ENCODE data around the gene IL4I1. TPM values are rescaled to one million over a fixed set of nuclear protein-coding genes. Genes with fewer than 3 reads are reported as not detected.

Gene IL4I1
- total and polyA plus RNA-seq, 9 donors = 0.53 to 1.2 (median 1.0) TPM

DNA sequence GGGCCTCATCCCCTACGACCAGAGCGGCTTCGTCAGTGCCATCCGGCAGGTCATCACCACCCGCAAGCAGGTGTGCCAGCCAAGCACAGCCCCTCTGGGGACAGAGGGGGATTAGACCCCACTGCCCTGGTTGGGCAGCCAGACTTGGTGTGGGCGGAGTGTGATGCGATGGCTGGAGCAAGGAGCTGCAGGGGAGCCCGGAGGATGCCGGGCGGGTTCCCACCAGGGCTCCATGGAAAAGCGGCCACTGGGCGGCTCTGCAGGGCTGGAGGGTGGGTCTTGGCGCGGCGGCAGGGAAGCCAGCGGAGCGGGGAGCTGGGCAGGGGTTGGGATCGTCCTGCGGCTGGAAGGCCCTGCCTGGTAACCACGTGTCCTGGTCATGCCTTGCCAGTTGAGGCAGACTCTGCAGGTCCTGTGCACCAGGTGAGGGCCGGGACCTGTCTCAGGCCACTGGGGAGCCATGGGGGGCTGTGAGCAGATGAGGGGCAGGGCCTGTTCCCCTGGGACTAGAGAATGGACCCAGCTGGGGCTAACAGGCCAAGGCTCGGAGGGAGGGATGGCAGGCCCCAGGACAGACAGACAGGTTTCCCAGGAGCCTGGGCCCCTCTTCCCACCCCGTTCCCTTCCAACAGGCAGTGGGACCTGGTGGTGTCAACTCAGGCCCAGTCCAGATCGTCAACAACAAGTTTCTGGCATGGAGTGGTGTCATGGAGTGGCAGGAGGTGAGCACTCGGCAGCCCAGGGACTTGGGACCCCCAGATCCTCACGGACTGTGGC, 39.4 kb downstream of the IL4I1 start:
- peak; percentile 28 for DNase-seq
- peaks cover 34% of the 10 kb centered on the region for H3K4me1 ChIP-seq (ENCODE audit: control insufficient read depth, insufficient read depth, low read length)
- no peaks in the 10 kb centered on the region for H3K27me3 ChIP-seq (ENCODE audit: control insufficient read depth, insufficient read depth, low read length)
- H3K36me3 ChIP-seq (ENCODE audit: control insufficient read depth, insufficient read depth, low read length) = peaks cover 84% of the 10 kb centered on the region
- H3K27ac ChIP-seq (ENCODE audit: low read length) = no peak overlapping the region
- no peak overlapping the region for H3K4me3 ChIP-seq (ENCODE audit: low read length)
- WGBS (ENCODE audit: insufficient coverage) = 86% methylated on average over 19 of the region's 26 CpGs
- no peaks in the 10 kb centered on the region for H3K9me3 ChIP-seq (replicated peaks; ENCODE audit: control insufficient read depth, low read depth, low read length)

DNA sequence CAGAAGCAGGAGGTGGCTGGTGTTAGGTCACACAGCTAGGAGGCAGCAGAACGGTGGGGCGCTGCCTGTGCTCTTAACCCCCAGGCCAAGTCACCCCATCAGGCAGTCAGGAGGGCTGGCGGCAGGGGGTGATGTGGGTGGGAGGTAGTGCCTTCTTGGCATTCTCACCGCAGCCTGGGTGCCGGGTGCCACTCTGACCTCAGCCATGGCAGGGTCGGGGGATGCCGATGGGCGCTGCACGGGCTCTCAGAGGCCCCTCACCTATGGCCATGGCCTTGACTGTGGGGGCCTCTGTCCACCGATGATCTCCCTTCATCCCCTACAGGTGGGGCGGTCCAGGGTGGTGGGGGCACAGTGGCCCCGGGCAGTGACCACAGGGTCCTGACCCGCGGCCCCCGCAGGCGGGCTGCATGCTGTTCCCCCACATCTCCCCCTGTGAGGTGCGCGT, 40.1 kb downstream of the IL4I1 start:
- Histone ChIP-seq H3K27ac (ENCODE audit: low read length) (no peak overlapping the region), H3K9me3 (replicated peaks; ENCODE audit: control insufficient read depth, low read depth, low read length) (no peaks in the 10 kb centered on the region), H3K4me1 (ENCODE audit: control insufficient read depth, insufficient read depth, low read length) (peaks cover 40% of the 10 kb centered on the region), H3K36me3 (ENCODE audit: control insufficient read depth, insufficient read depth, low read length) (peaks cover 79% of the 10 kb centered on the region), H3K27me3 (ENCODE audit: control insufficient read depth, insufficient read depth, low read length) (no peaks in the 10 kb centered on the region), H3K4me3 (ENCODE audit: low read length) (no peak overlapping the region)
- WGBS (ENCODE audit: insufficient coverage) = 83% methylated on average over 12 of the region's 18 CpGs
- DNase-seq = no peak

DNA sequence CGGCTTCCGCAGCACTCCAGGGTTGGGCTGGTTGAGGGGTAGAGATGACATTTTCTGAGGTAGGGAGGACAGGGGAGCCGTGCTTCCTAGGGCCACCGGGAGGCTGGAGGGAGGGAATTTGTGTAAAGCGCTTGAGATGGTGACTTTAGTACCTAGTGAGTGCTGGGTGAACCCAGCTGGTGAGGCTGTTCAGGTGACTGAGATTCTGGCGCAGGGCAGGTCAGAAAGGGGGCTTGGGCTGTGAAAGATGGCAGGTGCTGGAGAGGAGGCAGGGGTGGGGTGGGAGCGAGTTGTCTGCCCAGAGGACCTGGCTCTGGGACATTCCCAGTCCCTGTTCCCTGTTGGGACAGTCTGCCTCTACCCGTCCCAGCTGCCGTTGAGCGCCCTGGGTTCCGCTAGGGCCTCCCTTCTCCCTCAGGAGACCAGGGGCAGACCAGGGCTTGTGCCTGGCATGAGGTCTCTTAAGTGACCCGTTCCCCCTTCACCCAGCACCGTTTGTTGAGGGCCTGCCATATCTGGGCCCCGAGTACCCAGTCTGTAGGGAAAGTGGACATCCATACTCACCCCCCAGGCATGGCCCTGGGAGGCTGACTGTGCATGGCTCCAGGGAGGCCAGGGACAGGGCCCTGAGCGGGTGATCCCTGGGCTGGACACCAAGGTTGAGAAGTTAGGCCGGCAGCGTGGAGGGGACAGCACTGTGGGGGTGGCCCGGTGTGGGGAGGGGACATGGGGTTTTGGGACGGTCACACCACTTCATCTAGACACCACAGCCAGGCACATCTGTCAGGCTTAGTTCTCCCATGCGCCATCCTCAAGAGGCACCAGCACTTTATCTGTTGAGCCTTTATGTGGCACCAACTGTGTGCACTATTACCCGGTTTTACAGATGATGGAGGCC, 40.8 kb downstream of the IL4I1 start:
- H3K27me3 ChIP-seq (ENCODE audit: control insufficient read depth, insufficient read depth, low read length) = no peaks in the 10 kb centered on the region
- H3K4me1 ChIP-seq (ENCODE audit: control insufficient read depth, insufficient read depth, low read length) = peaks cover 37% of the 10 kb centered on the region
- peaks cover 73% of the 10 kb centered on the region for H3K36me3 ChIP-seq (ENCODE audit: control insufficient read depth, insufficient read depth, low read length)
- no peak for DNase-seq
- no peak overlapping the region for H3K4me3 ChIP-seq (ENCODE audit: low read length)
- 76% methylated on average over 13 of the region's 21 CpGs for WGBS (ENCODE audit: insufficient coverage)
- H3K27ac ChIP-seq (ENCODE audit: low read length) = no peak overlapping the region
- no peaks in the 10 kb centered on the region for H3K9me3 ChIP-seq (replicated peaks; ENCODE audit: control insufficient read depth, low read depth, low read length)

DNA sequence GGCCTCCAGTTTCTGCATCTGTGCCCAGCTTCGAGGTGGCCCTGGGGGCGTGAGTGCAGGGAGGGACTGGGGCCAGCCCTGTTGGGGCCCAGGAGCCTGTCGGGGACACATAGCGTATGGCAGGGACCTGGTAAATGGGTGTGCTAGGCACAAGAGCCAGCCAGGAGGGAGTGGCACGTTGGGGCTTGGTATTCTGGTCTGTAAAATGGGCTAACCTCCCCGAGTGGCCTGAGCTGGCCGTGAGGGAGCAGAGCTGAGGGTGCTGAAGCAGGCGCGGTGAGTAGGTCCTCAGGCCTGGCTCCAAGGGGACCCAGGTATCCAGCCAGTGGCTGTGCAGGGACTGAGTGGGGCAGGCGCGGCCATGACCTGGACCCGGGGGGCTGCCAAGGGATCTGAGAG, 41.4 kb downstream of the IL4I1 start:
- no peak for DNase-seq
- H3K27ac ChIP-seq (ENCODE audit: low read length) = no peak overlapping the region
- H3K9me3 ChIP-seq (replicated peaks; ENCODE audit: control insufficient read depth, low read depth, low read length) = no peaks in the 10 kb centered on the region
- peaks cover 67% of the 10 kb centered on the region for H3K36me3 ChIP-seq (ENCODE audit: control insufficient read depth, insufficient read depth, low read length)
- peaks cover 35% of the 10 kb centered on the region for H3K4me1 ChIP-seq (ENCODE audit: control insufficient read depth, insufficient read depth, low read length)
- H3K27me3 ChIP-seq (ENCODE audit: control insufficient read depth, insufficient read depth, low read length) = no peaks in the 10 kb centered on the region
- H3K4me3 ChIP-seq (ENCODE audit: low read length) = no peak overlapping the region
- 88% methylated on average over 12 of the region's 12 CpGs for WGBS (ENCODE audit: insufficient coverage)

DNA sequence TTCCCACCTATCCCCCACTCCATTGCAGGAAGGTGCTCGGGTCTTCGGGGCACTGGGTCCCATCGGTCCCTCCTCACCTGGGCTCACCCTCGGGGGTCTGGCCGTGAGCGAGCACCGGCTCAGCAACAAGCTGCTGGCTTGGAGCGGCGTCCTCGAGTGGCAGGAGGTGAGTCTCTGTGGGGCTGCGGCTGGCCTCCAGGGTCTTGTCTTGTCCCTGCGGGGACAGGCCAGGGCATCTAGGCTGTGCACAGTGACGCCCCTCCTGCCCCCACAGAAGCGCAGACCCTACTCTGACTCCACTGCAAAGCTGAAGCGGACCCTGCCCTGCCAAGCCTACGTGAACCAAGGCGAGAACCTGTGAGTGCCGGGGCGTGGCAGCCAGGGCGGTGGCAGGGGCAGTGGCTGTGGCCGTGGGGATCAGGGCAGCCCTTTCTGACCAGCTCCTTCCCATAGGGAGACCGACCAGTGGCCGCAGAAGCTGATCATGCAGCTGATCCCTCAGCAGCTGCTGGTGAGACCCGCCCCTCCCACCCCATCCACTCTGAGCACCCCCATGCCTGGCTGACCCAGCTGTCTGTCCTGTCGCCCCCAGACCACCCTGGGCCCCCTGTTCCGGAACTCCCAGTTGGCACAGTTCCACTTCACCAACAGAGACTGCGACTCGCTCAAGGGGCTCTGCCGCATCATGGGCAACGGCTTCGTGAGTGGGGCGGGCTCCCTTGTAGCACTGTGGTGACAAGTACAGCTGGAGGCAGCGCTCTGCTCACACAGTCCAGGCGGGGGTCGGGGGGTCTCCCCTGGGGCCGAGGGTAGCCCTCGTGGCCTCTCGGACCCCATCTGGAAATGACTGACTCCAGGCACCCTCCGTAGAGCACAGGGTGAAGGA, 42.1 kb downstream of the IL4I1 start:
- DNase-seq = peak; percentile 31
- H3K27ac ChIP-seq (ENCODE audit: low read length) = no peak overlapping the region
- peaks cover 63% of the 10 kb centered on the region for H3K36me3 ChIP-seq (ENCODE audit: control insufficient read depth, insufficient read depth, low read length)

DNA sequence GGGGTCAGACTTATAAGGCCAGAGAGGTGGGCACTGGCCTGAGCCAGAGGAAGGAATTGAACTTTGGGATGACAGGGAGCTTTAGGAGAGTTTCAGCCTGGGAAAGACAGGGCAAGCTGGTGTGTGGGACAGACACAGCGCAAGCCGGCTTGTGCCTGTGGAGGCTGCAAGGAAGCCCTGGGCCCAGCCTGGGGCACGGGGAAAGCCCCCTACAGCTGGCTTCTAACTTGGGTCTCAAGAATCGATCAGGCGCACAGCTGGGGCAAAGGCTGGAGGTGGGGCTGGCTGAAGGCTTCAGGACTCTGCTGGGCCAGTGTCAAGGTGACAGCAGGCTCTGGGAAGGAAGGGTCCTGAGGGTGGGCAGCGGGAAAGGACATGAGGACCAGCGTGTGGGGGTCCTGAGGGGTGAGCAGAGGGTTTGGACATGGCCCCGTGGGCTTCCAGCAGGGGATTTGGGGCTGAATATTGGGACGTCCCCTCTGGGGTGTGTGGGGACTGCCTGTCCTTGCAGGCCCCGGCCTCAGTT, 42.8 kb downstream of the IL4I1 start:
- no peak for DNase-seq
- Histone ChIP-seq H3K4me3 (ENCODE audit: low read length) (no peak overlapping the region), H3K27me3 (ENCODE audit: control insufficient read depth, insufficient read depth, low read length) (no peaks in the 10 kb centered on the region), H3K4me1 (ENCODE audit: control insufficient read depth, insufficient read depth, low read length) (peaks cover 39% of the 10 kb centered on the region), H3K36me3 (ENCODE audit: control insufficient read depth, insufficient read depth, low read length) (peaks cover 63% of the 10 kb centered on the region), H3K27ac (ENCODE audit: low read length) (no peak overlapping the region), H3K9me3 (replicated peaks; ENCODE audit: control insufficient read depth, low read depth, low read length) (peaks cover 8% of the 10 kb centered on the region)
- 89% methylated on average over 7 of the region's 10 CpGs for WGBS (ENCODE audit: insufficient coverage)

More for the DNA sequence above, 42.1 kb downstream of the IL4I1 start:
- Histone ChIP-seq H3K27me3 (ENCODE audit: control insufficient read depth, insufficient read depth, low read length) (no peaks in the 10 kb centered on the region), H3K4me3 (ENCODE audit: low read length) (no peak overlapping the region), H3K4me1 (ENCODE audit: control insufficient read depth, insufficient read depth, low read length) (peaks cover 39% of the 10 kb centered on the region), H3K9me3 (replicated peaks; ENCODE audit: control insufficient read depth, low read depth, low read length) (peaks cover under 1% of the 10 kb centered on the region)
- WGBS (ENCODE audit: insufficient coverage) = 77% methylated on average over 34 of the region's 39 CpGs

DNA sequence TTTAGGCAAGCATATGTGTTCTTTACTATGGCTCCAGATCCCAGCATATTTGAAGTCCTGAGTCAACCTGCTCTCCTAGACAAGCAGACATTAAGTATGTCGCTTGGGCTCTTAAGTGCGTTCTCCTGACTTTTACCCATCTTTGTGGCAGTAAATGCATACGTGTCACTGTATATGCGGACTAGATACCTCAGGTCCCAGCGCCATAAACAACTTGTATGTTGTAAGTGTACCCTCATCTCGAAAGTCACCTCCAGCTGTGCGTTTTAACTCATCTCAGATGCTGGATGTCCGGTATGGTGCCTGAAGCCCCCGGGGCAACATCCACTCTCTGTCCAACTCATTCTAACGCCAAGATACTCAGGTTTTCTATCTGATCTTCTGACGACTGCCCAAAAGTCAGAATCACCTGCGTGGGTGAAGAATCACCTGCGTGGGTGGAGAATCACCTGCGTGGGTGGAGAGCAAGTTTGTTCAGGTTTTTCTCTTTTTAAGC, 44.0 kb downstream of the IL4I1 start:
- no peak for DNase-seq
- peaks cover 38% of the 10 kb centered on the region for H3K4me1 ChIP-seq (ENCODE audit: control insufficient read depth, insufficient read depth, low read length)
- peaks cover 51% of the 10 kb centered on the region for H3K36me3 ChIP-seq (ENCODE audit: control insufficient read depth, insufficient read depth, low read length)
- no peak overlapping the region for H3K27ac ChIP-seq (ENCODE audit: low read length)
- H3K9me3 ChIP-seq (replicated peaks; ENCODE audit: control insufficient read depth, low read depth, low read length) = peaks cover 9% of the 10 kb centered on the region
- H3K27me3 ChIP-seq (ENCODE audit: control insufficient read depth, insufficient read depth, low read length) = no peaks in the 10 kb centered on the region
- peak overlapping the region; percentile 95 for H3K4me3 ChIP-seq (ENCODE audit: low read length)
- WGBS (ENCODE audit: insufficient coverage) = 46% methylated on average over 6 of the region's 14 CpGs

DNA sequence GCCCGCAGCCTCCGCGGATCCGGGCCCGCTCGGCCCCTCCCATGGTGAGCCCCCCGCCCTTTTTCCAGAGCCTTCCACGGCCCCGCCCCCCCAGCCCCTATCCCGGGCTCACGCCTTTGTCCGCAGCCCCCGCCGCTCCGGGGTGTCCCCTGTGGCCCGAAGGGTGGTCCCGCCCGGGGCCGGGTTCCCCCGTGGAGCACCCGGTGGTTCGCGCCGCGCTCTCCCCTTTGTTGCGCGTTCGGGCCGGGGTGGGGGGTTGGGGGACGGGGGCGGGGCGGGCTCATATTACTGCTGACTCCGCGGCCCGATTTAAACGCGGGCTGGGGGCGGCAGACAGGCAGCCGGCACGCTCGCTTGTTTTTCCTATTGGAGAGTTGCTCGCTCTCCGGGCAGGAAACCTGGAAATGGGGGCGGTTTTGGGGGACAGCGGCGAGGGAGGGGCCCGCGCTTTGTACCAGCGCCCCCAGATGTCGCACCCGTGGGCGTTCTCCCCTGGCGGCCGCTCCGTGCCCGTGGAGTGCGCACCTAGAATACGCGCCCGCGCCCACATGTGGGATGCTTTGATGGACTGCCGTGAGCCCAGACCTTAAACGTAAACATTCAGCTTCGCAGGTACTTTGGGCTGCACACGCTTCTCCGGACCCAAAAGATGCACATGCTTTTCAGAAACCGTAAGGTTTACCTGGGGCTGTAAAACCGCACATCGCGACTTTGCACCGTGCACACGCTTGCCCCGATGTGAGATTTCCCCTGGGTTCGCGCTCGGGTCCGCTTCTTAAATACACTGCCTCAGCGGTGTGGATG, 45.0 kb downstream of the IL4I1 start:
- 1% methylated on average over 51 of the region's 78 CpGs for WGBS (ENCODE audit: insufficient coverage)
- H3K4me3 ChIP-seq (ENCODE audit: low read length) = peak overlapping the region; percentile 95
- H3K4me1 ChIP-seq (ENCODE audit: control insufficient read depth, insufficient read depth, low read length) = peaks cover 37% of the 10 kb centered on the region
- peaks cover 9% of the 10 kb centered on the region for H3K9me3 ChIP-seq (replicated peaks; ENCODE audit: control insufficient read depth, low read depth, low read length)
- peak; percentile 74 for DNase-seq
- peak overlapping the region; percentile 99 for H3K27ac ChIP-seq (ENCODE audit: low read length)
- peaks cover 41% of the 10 kb centered on the region for H3K36me3 ChIP-seq (ENCODE audit: control insufficient read depth, insufficient read depth, low read length)
- H3K27me3 ChIP-seq (ENCODE audit: control insufficient read depth, insufficient read depth, low read length) = no peaks in the 10 kb centered on the region

All from muscle of leg (tissue), 11 donors.